IPS-11a (cell line): ENCODE measurements around the gene KIAA0586.
"Not testable (repeated sequence)": the region's sequence is repeated elsewhere in the genome, so short reads cannot be mapped to it uniquely, and the experiment has no call there.

ENCODE experiments used
- H3K4me3 ChIP-seq: one replicate; pipeline ENCODE4 v1.5.1; 2013; ENCODE audit warnings: low read depth, low read length, control low read depth

Gene KIAA0586

DNA sequence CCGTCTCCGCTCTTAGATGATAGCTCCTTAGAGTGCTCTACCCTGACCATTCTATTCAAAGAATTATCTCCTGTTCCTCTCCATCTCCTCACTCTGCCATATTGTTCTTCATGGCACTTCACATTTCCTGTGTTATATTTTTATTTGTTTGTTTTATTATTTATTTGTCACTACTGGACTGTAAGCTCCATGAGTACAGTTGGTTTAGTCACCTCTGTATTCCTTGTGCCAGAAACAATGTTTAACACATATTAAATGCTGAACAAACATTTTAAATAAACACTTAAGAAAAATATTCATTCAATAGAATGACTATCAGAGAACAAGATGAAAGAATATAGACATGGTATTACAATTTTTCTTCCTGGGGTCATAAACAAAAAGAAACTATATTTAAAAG is 35.6 kb downstream of the KIAA0586 start:
- no peak overlapping the region for H3K4me3 ChIP-seq

GRCh38 chr14:58464652-58465051 is 37.1 kb downstream of the KIAA0586 start:
- no peak overlapping the region for H3K4me3 ChIP-seq

DNA sequence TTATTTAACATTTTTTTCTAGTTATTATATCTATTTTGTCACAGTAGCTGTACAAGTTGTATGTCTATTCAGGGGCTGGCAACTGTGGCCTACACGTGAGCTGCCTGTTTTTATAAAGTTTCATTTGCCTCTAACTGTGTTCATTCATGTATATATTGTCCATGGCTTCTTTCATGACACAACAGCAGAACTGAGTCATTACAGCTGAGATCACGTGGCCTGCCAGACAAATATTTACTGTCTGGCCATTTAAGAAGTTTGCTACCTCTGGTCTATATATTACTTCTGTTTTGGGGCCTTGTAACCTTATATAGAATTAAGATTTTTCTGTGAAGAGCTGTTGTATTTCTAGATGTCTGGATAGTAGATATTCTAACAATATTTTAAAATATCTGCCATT is 37.9 kb downstream of the KIAA0586 start:
- no peak overlapping the region for H3K4me3 ChIP-seq

DNA sequence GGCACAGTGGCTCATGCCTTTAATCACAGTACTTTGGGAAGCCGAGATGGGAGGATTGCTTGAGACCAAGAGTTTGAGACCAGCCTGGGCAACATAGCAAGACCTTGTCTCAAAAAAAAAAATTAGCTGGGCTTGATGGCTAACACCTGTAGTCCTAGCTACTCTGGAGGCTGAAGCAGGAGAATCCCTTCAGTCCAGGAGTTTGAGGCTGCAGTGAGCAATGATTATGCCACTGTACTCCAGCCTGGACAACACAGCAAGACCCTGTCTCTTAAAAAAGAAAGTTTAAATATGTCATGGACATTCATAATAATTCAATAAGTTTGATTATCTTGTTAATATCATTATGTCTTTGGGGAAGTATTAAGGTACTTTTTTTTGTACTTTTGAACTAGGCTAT is 38.9 kb downstream of the KIAA0586 start:
- H3K4me3 ChIP-seq, result no peak overlapping the region

- no peak overlapping the region for H3K4me3 ChIP-seq
Observed at GRCh38 chr14:58467575-58467974, 40.1 kb downstream of the KIAA0586 start.

DNA sequence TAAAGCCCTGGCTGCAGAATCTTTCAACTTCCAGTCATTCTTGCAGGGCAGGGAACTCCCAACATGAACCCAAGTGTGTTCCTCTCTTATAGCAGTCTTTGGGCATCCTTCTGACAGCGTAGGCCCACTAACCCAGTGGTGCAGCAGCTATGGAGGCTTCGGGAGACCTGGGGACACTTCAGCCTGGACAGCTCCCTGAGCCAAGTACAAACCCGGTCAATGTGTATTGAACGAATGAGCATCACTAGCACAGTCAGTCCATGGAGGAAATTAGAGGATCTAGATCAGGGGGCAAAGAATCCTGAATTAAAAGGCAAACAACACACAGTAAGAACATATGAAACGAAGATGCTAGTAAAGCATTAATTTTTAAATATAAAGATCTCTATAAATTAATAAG is 41.8 kb downstream of the KIAA0586 start:
- no peak overlapping the region for H3K4me3 ChIP-seq

- no peak overlapping the region for H3K4me3 ChIP-seq
Observed at GRCh38 chr14:58476320-58476719, 48.8 kb downstream of the KIAA0586 start.

GRCh38 chr14:58477653-58478052 is 50.1 kb downstream of the KIAA0586 start:
- no peak overlapping the region for H3K4me3 ChIP-seq

GRCh38 chr14:58478329-58478728 is 50.8 kb downstream of the KIAA0586 start:
- H3K4me3 ChIP-seq, result not testable (repeated sequence)

GRCh38 chr14:58479975-58480374 is 52.5 kb downstream of the KIAA0586 start:
- H3K4me3 ChIP-seq, result no peak overlapping the region

- H3K4me3 ChIP-seq, result no peak overlapping the region
Observed at GRCh38 chr14:58484176-58484575, 56.7 kb downstream of the KIAA0586 start.

DNA sequence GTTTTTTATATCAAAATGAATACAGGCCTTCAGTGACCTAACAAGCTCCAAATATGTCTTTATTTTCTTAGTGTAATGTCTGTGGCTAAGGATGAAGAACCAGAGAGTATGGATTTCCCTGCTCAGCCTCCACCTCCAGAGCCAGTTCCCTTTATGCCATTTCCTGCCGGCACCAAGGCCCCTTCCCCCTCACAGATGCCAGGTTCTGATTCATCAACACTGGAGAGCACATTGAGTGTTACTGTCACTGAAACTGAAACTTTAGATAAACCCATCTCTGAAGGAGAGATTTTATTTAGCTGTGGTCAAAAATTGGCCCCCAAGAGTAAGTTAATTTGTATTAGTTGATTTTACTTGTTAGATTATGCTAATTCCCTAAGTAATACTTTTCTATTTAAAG is 61.0 kb downstream of the KIAA0586 start:
- H3K4me3 ChIP-seq, result no peak overlapping the region

GRCh38 chr14:58491593-58491992 is 64.1 kb downstream of the KIAA0586 start:
- H3K4me3 ChIP-seq, result no peak overlapping the region

DNA sequence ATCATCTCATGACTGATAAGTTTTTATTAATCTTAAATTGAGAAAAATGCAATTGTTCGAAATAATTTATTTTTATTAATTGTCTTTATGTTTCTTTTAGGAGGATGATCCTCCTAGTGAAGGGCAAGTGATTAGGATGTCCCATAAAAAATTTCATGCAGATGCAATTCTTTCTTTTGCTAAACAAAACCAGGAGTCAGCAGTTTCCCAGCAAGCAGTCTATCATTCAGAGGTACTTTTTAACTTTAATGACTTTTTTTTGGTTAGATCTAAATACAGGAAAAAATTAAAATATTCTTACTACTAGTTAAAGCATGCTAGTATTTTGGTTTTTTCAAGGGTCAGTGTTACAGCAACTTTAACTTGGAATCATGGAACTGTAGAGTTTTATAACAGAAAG is 64.5 kb downstream of the KIAA0586 start:
- H3K4me3 ChIP-seq, result no peak overlapping the region

DNA sequence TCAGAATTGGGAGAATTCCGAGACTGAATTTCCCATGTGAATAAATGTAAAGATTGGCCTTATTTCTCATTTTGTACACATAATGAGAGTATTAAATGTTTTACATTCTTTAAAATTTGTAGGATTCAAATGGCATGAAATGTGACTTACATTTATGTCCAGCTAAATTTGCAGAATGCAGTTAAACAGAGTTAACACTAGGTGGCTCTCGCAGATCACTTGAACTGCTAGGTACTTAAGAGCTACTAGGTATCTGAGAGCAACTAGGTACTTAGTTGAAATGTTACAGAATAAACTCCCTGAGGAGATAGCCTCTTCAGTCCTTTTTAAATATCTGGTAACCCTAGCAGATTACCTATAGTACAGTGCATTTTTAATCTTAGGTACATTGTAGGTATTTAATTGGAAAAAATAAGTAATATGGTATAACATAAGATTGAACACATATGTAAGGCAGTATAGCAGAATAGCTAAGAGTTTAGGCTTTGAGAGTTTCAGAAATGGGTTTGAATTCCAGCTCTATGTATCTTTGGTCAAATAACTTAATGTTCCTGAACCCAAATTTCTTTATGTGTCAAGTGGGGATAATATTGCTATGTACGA is 73.8 kb downstream of the KIAA0586 start:
- H3K4me3 ChIP-seq, result no peak overlapping the region

GRCh38 chr14:58513272-58513671 is 85.8 kb downstream of the KIAA0586 start:
- no peak overlapping the region for H3K4me3 ChIP-seq

DNA sequence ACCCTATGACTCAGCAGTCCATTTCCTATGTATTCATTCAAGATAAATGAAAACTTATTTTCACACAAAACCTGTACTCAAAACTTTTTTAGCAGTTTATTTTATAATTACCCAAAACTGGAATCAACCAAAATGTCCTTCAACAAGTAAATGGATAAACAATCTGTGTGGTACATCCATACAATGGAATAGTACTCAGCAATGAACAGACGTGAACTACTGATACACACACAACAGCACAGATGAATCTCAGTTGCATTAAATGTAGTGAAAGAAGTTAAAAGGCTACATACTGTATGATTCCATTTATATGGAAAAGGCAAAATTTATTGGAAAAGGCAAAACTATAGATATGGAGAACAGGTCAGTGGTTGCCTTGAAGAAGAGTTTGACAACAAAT is 90.1 kb downstream of the KIAA0586 start:
- H3K4me3 ChIP-seq, result no peak overlapping the region

GRCh38 chr14:58525691-58526090 is 98.2 kb downstream of the KIAA0586 start:
- not testable (repeated sequence) for H3K4me3 ChIP-seq

DNA sequence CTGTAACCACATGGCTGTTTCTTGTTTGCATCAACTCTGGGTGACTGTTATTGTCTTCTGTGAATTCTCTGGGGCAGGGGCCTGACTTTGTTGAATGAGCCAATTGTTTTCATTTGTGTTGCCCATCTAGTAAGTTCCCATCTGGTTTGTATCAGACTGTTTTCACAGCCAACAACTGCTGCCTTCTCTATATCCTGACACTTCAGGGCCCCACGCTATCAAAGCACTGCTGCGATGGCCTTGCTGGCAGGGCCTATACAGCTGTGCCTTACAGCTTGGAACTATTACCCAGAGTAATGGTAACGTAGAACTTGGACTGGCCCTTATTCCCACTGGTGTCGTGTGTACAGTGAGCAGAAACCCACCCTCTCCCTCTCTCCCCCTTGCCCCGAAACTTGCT is 105.9 kb downstream of the KIAA0586 start:
- no peak overlapping the region for H3K4me3 ChIP-seq

DNA sequence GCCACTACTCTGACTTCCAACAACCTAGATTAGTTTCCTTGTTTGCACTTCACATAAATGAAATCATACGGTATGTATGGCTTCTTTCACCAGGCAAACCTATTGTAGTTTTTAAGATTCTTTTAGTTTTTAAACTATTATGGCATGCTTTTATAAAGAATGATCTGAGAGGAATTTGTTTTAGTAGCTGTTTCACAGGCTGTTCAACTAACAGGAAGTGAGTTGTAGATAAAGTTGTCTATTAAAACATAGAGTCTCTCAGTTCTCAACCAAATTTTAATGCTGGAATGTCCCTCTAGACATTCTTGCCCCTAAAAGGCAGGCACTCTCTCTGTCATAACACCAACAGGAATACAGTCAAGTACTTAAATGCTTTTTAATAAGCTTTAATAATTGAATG is 107.5 kb downstream of the KIAA0586 start:
- no peak overlapping the region for H3K4me3 ChIP-seq

- no peak overlapping the region for H3K4me3 ChIP-seq
Observed at GRCh38 chr14:58537004-58537403, 109.5 kb downstream of the KIAA0586 start.

GRCh38 chr14:58540749-58541632 is 113.5 kb downstream of the KIAA0586 start:
- H3K4me3 ChIP-seq, result no peak overlapping the region

DNA sequence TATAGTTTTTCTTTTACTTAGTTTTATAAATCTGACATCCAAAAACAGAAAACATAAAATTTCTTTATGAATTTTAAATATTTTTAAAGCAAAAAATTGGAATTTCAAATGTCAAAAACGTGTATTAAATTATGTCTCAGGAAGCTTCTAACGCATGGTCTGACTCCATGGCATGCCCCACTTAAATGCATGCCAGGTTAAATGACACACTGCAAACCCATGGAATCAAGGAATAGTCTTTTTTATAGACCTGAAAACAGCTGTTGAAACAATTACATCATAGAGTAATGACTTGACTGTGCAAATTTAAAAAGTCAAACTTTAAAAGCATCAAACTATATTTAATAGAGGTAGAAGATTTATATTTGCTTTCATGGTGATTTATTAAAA is 114.1 kb downstream of the KIAA0586 start:
- H3K4me3 ChIP-seq, result no peak overlapping the region
